Stimulated activated CD4-positive, alpha-beta T cell treated with anti-CD3 and anti-CD28 coated beads, Interleukin-2, amount 100 ng/mL, for 48 hours (primary cell): ENCODE results near the gene TXNRD2.
"Not testable (repeated sequence)": the region's sequence is repeated elsewhere in the genome, so short reads cannot be mapped to it uniquely, and the experiment has no call there.

Experiments
- DNase-seq, 2 donors: peaks; one replicate each; pipeline ENCODE4 v3.0.0-alpha.2; 2020

The TXNRD2 gene

GRCh38 chr22:19943082-19944026 is 1.7 kb upstream of the TXNRD2 start:
- no peak for DNase-seq

DNA sequence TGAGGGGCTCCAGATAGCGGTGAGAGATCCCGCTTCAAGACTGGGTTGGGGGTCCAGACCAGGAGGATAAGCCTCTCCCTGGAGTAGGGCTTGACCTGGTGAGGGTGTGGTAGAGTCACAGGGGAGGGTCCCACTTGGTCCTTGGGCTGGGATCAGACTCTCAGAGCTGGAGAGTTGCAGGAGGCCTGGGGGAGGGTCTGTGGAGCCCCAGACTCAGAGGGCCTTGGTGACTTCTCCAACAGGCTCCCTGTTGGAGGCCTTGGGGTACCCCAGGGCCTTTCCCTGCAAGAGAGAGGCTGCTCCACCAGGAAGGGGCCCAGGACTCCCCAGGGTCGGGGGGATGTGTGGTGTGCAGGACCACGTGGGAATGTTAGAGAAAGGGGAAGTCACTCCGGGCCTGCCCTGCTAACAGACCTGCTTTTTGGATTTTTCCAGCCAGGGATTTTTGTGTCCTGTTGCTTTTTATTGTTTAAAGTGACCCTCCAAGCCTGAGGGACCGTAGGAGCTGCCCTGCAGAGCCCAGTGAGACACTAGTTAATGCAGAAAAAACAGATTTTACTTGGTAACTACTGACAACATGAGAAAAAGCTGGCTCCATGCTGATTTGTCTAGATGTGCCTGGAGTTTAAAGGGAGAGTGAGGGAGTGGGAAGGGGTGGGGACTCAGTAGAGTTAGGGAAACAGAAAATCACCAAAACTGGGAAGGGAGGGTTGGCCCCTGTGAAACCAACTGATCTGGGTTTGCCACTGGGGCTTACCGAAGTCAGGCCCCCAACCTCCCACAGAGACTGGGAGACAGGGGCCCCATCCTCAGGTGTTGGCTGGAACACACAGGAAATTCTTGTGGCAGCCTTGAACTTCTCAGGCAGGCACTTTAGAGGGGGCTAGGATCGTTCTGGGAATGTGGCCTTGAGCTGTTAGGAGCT is 801 bp upstream of the TXNRD2 start:
- no peak for DNase-seq

GRCh38 chr22:19940536-19941364 is 868 bp downstream of the TXNRD2 start:
- no peak for DNase-seq

GRCh38 chr22:19937616-19938473 is 3.8 kb downstream of the TXNRD2 start:
- no peak for DNase-seq

GRCh38 chr22:19936513-19936912 is 5.1 kb downstream of the TXNRD2 start:
- DNase-seq, result no peak

DNA sequence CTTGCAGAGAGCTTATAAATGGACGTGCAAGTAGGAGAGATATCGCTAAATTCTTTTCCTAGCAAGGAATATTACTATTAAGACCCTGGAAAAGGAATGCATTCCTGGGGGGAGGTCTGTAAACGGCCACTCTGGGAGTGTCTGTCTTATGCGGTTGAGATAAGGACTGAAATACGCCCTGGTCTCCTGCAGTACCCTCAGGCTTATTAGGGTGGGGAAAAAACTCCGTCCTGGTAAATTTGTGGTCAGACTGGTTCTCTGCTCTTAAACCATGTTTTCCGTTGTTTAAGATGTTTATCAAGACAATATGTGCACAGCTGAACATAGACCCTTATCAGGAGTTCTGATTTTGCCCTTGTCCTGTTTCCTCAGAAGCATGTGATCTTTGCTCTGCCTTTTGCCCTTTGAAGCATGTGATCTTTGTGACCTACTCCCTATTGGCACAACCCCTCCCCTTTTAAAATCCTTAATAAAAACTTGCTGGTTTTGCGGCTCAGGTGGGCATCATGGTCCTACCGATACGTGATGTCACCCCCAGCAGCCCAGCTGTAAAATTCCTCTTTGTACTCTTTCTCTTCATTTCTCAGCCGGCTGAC is 6.4 kb downstream of the TXNRD2 start:
- DNase-seq, result not testable (repeated sequence)

DNA sequence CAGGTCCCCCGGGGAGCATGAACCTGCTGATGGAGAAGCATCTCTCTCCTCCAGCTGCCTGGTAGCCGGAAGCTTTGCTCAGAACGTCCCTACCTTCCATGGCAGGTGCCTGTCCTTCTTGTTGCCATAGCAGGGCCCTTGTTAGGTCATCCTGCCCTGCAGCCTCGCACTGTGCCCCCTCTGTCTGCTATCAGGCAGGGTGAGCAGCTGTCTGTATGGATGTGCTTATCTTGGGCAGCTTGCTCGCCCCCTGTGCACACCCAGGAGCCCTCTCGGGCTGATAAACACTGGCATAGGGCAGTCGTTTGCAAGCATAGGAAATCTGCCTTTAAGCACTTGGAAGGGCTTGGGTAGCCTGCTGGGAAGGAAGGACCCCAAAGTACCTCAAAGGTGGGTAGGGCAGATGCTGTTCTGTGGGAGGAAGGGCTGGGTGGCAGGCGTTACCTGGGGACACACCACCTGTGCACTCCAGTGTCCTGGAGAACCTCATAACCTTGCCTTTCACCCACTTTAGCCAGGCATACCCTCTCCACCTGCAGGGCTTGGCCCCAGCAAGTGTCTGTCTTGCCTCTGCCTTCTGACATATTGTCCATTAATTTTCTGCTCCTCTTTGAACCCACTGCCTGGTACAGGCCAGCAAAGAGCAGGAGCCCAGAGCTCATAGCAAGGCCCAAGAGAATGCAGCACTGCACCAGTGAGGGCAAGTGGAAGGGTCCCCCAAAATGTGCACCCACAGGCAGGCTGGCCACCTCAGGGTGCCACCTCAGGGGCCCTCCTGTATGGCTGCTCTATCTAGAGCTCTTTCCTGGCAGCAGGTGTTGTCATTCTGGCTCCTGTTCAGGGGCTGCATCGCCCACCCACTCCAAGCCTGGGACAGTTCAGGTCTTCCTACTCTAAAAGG is 8.0 kb downstream of the TXNRD2 start:
- no peak for DNase-seq

DNA sequence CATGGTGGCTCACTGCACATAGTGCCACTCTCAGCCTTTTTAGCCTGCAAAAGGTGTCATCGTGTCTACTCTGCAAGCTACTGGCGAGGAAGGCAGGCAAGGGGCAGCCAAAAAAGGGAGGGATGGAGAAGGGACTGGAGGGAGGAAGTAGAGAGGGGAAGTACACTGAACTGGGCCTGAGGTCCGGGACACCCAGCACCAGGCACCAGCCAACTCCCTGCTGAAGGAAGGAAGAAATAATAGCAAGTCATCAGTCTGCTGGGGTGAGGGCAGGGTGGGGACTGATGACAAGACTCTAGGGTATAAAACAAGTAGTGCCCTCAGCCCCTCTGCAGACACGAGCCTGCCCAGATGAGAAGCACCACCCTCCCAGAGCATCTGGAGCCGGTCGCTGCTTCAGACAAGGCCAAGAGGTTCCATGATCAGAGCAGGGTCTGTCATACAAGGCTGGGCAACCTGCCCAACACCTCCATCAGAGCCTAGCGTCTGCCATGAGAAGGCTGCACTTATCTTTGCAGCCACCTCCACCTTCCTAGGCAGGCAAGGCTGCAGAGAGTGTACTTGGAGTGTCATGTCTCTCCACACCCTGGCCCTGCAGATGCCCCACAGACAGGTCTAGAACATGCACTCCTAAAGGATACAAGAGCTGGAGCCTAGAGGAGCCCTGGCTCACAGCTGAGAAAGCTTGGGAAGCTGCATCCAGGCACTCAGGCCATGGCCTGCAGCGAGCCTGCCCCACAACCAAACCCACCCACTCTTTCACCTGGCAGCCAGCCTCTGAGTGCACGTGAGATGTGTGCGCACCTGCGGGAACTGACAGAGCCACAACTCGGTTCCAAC is 9.0 kb downstream of the TXNRD2 start:
- no peak for DNase-seq

DNA sequence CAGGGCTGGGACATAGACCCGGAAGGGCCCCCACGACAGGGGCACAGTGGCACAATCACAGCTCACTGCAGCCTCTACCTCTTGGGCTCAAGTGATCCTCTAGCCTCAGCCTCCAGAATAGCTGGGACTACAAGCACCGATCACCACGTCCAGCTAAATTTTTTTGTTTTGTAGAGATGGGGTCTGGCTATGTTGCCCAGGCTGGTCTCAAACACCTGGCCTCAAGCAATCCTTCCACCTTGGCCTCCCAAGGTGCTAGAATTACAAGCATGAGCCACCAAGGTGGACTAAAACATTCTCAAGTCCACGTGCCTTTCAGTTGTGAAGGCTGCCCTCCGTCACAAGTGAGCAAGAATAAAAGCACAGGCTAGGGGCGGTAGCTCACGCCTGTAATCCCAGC is 10.1 kb downstream of the TXNRD2 start:
- no peak for DNase-seq

DNA sequence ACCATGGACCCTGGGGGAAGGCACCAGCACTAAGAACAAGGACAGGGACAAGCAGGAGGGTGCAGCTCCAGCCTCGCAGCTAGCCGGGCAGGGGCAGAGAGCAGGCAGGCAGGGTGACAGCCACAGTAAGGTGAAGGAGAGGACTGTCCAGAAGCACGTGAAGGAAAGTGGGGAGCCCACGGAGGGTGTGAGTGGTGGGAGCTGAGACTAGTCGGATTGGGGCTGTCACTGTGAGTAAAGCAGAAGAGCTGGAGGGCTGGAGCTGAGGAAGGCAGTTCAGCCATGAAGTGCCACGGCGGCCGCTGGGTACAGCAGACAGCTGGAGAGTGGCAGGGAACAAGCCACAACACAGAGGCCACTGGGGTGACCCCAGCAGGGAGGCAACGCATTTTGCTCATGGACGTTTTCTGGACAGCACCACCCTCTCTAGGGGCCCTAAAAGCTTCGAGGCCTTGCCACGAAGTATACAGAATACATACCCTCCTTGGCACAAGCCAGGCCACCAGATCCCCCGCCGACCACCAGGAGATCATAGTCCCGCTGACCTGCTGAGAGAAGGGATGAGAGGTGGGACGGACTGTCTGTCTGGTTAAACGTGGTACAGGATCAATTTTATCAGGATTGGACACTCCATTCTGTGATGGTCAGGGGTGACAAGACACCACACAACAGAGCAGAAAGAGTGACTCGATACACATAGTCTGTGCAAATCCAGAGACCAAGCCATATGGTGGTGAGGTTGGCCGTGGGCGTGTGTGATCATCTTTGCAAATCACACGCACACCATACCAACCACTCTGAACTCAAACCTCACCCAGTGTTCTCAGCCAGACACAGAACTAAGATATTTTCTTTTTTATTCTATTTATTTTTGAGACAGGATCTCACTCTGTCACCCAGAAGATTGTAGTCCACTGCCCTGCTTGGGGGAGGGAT is 10.8 kb downstream of the TXNRD2 start:
- no peak for DNase-seq

- no peak for DNase-seq
Observed at GRCh38 chr22:19929586-19930550, 11.8 kb downstream of the TXNRD2 start.

GRCh38 chr22:19928207-19928606 is 13.4 kb downstream of the TXNRD2 start:
- no peak for DNase-seq

- no peak for DNase-seq
Observed at GRCh38 chr22:19927696-19928095, 13.9 kb downstream of the TXNRD2 start.

DNA sequence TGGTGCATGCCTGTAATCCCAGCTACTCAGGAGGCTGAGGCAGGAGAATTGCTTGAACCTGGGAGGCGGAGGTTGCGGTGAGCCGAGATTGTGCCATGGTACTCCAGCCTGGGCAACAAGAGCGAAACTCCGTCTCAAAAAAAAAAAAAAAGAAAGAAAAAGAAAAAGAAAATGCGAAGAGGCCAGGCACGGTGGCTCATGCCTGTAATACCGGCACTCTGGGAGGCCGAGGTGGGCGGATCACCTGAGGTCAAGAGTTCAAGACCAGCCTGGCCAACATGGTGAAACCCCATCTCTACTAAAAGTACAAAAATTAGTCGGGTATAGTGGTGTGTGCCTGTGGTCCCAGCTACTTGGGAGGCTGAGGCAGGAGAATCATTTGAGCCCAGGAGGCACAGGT is 15.6 kb downstream of the TXNRD2 start:
- DNase-seq, result not testable (repeated sequence)

DNA sequence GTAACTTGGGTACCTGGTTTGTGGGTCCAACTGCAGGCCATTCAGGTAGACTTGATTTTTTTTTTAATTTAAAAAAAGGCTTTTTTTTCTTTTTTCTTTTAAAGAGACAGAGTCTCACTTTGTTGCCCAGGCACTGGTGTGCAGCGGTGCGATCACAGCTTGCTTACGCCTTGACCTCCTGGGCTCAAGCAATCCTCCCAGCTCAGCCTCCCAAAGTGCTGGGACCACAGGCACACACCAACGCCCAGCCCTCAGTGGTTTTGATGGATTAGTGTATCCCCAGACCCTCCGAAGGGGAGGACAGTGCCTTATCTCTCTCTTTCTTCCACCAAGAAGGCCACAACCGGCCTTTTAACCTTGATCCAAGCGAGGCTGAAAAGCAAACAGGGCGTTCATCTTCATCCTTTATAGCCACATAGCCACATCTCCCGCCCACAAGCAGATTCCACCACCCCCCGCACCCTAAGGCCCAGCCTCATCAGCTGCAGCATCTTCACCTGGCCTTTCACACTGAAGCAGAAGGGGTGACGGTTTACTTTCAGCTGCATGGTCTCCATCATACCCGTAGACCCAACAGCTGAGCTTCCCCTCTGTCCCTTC is 17.6 kb downstream of the TXNRD2 start:
- DNase-seq, result no peak

DNA sequence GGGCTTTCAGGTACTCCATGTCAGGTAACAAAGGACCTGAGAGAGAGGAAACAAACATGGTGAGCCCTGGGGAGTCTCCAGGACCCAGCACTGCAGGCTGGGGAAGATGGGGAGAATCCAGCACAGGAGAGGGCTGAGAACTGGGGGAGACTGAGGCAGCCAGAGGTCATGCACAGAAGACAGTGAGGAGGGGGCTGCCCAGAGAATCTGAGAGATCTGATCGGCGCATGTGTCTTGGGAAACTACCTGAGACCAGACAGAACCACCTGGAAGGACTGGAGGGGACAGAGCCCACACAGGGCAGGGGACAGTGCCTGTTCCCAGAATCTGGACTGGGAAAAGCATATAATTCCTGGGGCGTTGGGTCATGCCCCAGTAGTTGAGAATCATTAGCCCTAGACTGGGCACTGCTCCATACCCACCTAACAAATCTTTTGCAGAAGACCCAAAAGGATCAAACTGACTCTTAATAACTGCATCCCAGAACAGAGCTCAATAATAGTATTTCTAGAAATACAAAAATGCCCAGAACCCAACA is 20.0 kb downstream of the TXNRD2 start:
- no peak for DNase-seq
